Measurements from ENCODE around the gene MARS2.

DNA sequence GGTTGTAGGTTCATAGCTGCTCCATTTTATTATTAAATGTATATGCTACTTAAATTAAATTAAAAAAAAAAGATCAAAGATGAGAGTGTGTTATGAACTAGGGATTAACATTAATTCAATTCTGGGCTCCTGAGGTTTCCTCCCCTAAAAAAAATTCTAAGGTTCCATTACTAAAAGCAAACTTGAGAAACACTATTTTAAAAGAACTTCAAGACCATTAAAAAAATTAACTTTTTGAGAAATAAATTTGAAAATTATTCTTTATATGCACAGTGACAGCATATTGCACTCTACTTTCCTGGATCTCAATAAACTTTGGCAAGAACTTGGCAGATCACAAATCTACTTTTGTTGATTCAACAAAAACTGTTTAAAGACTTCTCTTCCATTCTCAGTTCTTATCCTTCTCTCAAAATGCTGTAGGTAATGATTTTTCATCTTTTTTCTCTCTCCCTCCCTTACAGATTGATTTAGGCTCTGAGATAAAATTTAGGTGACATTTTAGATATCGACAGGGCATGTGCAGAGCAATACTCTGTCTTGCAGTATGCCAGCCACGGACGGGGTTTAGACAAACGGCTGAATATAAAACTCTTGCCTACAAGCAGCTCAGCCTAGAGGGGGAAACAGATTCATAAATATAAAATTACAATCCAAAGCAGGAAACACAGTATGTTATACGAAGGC is 592 bp upstream of the MARS2 start:
- TF ChIP-seq, protein P1, sequence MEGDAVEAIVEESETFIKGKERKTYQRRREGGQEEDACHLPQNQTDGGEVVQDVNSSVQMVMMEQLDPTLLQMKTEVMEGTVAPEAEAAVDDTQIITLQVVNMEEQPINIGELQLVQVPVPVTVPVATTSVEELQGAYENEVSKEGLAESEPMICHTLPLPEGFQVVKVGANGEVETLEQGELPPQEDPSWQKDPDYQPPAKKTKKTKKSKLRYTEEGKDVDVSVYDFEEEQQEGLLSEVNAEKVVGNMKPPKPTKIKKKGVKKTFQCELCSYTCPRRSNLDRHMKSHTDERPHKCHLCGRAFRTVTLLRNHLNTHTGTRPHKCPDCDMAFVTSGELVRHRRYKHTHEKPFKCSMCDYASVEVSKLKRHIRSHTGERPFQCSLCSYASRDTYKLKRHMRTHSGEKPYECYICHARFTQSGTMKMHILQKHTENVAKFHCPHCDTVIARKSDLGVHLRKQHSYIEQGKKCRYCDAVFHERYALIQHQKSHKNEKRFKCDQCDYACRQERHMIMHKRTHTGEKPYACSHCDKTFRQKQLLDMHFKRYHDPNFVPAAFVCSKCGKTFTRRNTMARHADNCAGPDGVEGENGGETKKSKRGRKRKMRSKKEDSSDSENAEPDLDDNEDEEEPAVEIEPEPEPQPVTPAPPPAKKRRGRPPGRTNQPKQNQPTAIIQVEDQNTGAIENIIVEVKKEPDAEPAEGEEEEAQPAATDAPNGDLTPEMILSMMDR (IDR thresholded peaks at IDR 0.05): no peak
- TF ChIP-seq POLR2AphosphoS5 (IDR thresholded peaks at IDR 0.05): no peak
